Fibroblast of skin of scalp (primary cell): ENCODE results near the gene IDS.
"Not testable (repeated sequence)": the region's sequence is repeated elsewhere in the genome, so short reads cannot be mapped to it uniquely, and the experiment has no call there.

Experiments used
- DNase-seq: peaks from one replicate; pipeline ENCODE4 v3.0.0-alpha.2; 2013

IDS gene

DNA sequence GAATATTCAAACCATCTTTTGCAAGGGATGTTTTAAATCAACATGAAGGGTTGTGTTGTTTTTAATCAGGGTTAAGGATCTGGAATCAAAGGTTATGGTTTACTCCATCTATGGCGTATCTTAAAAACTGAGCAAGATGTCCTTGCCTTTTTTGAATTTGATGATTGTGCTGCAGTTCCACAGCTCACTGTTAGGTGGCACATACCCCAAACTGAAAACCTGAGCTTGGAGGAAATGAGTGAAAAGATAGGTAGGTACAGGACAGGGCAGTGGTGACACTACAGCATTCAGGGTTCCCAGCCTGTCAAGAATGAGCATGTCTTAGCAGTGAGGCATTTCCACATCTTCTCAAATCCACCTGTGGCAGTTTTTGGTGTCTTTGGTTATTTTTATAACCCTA lies 22.6 kb upstream of the IDS start:
- peak; percentile 21 for DNase-seq

DNA sequence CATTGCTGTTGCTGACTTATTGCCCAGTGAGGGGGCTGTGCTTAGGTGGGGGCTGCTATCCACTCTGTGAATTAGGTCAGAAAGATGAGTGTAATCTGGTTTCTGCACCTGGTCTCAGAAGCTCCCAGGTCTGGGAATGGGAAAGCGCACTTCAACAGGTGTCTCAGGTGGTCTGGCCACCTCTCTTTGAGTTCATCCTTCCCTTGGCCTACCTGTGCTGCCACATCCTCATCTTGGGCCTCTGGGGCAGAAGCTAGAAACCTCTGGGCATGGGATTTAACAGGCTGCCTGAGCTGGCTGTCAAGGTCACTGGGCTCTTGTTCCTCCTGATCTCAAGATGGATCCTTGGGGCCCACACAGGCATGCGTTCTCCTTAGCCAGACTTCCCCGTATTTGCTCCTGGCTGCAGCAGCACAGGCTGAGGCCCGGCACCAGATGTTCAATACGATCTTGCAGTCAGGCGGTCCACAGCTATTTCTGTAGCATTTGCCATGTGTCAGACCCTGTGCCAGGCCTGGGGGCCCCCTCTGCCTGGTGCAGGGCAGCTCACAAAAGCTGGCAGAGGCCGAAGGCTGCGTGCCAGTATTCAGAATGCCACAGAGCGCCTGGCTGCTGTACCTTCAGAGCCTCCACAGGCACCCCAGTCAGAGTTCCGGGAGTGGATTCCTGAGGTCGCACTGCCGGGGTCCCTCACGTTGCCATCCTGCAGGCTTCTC lies 21.4 kb upstream of the IDS start:
- DNase-seq = not testable (repeated sequence)

DNA sequence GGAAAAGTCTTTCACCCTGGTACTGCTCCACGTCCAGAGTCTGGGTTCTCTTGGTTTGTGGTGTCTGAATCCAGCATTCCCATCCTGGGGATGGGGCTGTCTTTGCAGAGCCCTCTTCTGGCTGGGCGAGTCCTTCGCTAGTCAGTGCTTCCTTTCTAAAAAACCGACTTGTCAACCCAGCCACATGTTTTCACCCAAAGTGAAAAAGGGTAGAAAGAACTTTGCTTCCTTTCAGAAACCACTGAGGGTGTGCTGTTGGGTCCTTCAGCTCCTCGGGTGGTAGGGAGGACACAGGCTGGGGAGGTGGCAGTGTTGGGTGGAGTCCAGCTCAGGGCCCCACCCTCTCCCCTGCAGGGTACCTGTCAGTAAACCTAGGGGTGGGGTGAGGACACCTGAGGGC lies 20.8 kb upstream of the IDS start:
- DNase-seq = not testable (repeated sequence)

DNA sequence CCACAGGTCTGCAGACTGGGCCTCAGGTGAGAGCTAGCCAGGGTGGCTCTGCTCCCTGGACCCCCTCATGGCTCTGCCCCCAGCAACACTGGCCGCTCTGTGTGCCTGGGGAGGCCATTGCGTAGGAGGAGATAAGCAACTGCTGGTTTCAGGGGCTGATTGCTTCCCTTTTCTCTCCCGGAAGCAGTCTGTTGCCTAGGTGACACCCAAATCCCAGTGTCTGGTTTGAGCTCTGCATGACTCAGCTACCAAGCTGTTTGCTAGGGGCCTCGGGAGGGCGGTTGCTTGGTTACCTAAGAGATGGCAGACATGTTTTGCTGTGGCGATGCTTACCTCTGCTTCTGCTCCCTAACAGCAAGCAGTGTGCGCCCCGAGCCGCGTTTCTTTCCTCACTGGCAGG lies 20.3 kb upstream of the IDS start:
- peak; percentile 63 for DNase-seq

DNA sequence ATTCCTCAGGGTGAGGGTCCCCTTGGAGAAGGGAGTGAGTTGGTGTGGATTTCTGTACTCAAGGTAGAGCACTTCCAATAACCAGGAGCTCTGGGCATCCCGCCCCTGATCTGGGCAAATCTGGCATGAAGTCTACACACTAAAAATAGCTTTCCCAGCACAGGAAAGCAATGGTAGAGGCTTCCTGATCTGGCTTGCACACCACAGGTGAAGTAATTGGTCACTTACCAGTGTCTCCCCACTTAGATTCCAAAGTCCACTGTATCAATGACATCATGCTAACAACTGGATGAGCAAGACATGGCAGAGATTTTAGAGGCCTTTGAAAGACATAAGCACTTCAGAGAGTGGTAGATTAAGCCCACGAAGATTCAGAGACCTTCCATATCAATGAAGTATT lies 17.8 kb upstream of the IDS start:
- DNase-seq = no peak

DNA sequence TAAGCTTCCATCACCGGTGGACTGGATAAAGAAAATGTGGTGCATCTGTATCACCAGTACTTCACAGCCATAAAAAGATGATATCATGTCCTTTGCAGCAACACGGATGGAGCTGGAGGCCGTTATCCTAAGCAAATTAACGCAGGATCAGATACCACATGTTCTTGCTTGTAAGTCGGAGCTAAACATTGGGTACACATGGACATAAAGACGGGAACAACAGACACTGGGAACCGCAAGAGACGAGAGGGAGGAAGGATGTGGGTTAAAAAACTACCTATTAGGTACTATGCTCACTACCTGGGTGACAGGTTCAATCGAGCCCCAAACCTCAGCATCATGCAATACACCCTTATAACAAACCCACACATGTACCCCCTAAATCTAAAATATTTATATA lies 16.3 kb upstream of the IDS start:
- DNase-seq = no peak

DNA sequence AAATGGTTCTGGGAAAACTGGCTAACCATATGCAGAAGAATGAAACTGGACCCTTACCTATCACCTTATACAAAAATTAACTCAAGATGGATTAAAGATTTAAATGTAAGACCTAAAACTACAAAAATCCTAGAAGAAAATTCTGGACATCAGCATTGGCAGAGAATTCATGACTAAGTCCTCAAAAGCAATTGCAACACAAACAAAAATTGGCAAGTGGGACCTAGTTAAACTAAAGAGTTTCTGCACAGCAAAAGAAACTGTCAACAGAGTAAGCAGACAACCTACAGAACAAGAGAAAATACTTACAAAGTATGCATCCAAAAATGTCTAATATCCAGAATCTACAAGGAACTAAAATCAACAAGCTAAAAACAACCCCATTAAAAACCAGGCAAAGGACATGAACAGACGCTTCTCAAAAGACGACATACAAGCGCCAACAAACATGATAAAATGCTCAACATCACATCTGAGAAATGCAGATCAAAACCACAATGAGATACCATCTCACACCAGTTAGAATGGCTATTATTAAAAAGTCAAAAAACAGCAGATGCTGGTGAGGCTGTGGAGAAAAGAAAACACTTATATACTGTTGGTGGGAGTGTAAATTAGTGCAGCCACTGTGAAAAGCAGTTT lies 15.7 kb upstream of the IDS start:
- not testable (repeated sequence) for DNase-seq

DNA sequence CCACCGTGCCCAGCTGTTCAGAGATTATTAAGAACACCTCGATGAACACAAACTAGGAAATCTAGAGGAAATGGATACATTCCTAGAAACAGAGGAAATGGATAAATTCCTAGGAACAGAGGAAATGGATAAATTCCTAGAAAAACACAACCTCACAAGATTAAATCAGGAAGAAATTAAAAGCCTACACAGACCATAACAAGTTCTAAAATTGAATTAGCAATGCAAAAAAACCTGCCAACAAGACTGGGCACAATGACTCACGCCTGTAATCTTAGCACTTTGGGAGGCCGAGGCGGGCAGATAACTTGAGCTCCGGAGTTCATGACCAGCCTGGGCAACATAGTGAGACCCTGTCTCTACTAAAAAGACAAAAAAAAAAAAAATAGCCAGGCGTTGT lies 13.1 kb upstream of the IDS start:
- no peak for DNase-seq

DNA sequence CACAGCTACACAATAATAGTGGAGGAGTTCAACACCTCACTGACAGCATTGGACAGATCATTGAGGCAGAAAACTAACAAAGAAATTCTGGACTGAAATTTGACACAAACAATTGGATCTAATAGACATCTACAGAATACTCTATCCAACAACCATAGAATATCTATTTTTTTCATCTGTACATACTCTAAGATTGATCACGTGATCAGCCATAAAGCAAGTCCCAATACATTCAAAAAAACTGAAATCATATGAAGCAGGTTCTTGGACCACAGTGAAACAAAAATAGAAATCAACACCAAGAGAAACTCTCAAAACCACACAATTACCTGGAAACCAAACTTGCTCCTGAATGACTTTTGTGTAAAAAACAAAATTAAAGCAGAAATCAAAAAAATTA lies 12.2 kb upstream of the IDS start:
- DNase-seq = no peak

DNA sequence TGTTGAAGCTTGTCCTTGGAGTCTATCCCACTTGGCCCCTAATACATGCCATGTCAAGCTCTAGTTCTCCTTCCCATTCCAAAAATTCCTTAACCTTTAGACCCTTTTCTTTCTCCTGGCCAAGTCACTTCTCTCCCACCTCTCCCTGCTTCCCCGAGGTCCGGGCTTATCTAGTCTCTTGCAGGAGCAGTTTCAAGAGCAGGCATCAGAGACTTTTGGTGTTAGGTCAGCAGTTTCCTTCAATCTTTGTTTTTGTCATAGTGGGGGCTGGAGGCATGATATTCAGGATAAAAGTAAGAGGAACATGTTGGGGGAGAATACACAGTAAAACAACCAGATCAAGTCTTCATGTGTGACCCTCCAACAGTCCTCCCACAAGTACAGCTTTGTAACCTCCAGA lies 11.5 kb upstream of the IDS start:
- no peak for DNase-seq

DNA sequence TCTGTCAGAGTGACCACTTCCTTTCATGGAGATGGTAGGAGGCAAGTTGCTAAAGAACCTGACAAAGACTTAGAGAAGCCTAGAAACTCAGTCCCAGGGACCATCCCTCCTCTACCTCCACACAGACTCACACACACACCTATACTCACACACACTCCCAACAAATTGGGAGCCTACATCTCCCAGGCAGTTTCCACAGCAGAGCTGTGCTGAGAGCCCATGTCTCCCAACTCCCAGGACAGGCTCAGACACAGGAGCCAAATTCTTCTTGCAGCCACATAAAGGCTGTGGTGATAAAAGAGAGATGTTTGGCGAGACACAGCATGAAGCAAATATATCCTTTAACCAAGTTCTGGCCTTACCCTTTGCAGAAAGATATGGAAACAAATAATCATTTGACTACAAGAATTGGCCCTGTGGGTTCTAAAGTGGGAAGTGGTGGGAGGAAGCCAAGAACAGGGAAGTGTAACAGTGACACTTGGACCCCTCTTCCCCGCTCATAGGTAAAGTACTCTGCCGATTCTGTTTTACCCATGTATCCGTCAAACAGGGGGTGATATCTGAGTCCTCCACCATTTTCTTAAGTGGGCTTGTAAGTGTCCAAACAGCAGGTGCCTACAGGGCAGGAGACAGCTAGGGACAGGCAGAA lies 11.0 kb upstream of the IDS start:
- DNase-seq = no peak

DNA sequence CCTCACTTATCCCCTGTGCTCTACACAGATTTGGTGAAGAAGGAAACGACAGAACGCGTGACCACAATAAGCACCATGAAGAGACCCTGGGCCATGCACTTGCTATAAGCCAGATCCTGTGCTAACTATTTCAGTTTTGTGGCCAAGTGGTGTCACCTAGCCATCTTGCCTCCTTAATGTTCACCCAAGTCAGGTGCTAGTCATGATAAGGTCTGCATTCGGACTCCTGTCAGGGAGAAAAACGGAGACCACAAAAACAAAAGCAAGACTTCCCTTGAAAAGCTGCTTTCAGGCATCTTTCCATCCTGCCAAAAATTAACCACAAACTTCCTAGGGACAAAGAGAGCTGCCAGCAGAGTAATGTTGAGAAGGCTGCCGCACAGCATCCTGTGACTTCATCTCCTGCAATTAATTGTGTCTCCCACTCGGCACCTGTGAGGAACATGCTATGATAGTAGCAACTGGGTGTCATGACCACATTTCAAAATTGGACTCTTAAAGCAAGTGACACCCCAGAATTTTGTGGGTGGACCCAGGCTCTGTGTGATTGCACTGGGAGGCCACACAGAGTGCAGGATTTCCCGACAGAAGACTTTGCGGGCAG lies 8.8 kb upstream of the IDS start:
- no peak for DNase-seq

DNA sequence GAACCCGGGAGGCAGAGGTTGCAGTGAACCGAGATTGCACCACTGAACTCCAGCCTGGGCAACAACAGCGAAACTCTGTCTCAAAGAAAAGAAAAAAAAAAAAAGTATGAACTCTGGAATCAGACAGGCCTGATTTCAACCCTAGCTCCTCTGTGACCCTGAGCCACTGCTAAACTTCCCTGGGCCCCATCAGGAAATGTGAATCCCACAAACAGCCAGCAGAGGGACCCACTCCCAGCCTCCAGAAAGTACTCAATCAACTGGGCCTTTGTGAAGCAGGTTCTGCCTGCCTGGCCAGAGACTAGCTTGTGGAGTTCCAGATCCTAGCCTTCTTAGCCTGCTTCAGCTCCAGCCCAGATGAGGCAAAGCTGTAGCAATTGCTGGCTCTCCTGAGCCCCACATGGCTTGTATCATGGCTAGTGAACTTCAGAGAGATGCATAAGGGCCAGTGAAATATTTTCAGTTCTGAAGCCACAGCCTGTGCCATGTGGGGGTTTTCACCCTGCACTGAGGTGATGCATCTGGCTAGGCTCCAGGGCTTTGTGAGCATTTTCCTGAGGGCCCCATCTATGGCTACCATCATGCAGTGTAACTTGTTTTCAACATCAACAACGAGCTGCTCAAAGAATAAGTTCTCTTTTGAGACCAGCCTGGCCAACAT lies 7.2 kb upstream of the IDS start:
- DNase-seq = peak; percentile 41

DNA sequence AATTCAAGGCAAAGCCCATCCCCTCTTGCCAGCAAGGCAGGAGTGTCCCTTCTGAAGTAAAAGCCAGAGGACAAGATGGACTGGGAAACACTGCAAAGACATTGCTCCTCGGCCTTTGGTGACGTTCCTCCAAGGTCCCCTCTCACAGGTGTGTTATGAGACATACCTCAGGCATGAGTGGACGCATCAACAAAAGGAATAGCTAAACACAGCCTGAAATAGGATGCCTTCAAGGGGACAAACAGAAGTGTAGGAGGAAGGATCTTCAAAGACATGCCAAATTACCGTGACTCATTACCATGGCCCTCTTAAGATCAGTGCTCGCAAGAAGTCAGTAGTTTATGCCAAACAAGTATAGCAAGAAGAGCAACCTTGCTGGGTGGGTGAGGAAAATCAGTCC lies 6.0 kb upstream of the IDS start:
- no peak for DNase-seq

DNA sequence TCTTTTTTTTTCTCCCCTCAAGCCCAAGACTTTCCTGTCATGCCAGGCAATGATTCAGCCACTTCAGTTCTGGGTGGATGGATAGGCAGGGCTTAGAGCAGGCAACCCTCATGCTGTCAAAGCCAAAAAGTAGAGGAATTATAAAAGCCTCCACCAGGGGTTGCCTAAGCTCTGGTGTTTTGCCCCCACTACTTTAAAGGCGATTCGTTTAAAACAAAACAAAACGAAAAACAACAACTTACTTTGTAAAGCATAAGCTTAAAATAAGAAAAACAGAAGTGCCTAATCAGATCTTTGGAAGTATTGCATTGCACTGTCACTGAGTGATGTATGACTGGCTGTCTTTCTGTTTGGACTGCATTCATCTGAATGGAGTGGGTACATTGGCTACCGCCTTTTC lies 5.3 kb upstream of the IDS start:
- no peak for DNase-seq

DNA sequence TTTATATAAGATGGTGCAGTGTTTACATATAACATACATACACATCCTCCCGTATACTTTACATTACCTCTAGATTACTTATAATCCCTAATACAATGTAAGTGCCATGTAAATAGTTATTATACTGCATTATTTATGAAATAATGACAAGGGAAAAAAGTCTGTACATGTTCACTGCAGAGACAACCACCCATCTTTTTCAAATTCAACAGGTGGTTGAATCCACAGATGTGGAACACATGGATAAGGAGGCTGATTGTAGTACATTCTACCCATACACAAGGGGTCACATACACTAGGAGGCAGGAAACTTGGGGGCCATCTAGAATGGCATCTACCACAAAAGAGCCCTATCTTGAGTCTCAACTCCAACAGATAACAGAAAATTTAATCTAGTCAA lies 3.4 kb upstream of the IDS start:
- no peak for DNase-seq

DNA sequence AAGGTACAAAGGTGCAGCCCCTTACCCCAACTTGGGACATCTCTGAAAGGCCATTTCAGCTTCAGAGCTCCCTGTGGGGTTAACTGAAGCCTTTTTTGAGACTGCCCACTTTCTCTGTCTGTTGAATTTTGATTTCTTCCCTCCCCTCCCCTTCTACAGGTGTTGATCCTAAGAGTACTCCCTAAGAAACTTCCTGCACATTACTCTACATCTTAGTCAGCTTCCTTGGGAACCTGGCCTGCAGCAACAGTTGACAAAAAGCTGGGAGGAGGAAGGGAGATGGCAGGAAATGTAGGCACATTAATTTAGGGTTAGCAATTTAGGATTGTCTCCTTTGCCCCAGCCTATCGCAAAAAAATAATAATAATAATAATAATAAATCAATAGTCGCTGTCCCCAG lies 1.2 kb upstream of the IDS start:
- no peak for DNase-seq

DNA sequence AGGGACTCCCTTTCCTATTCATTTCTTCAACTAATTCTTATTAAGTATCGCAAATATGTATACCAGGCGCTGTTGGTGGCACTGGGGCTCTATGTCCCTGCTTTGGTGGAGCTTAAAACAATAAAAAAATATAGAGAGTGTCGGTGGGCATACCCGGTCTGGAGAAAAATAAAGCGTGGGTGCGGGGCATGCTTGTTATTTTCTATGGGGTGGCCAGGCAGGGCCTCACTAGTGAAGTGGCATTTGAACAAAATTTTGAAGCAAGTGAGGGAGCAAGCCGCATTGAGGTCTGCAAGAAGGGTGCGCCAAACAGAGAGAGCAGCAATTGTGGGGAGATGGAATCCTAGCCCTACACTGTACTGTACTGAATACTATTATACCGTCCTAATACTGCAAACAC lies 565 bp upstream of the IDS start:
- DNase-seq = no peak

DNA sequence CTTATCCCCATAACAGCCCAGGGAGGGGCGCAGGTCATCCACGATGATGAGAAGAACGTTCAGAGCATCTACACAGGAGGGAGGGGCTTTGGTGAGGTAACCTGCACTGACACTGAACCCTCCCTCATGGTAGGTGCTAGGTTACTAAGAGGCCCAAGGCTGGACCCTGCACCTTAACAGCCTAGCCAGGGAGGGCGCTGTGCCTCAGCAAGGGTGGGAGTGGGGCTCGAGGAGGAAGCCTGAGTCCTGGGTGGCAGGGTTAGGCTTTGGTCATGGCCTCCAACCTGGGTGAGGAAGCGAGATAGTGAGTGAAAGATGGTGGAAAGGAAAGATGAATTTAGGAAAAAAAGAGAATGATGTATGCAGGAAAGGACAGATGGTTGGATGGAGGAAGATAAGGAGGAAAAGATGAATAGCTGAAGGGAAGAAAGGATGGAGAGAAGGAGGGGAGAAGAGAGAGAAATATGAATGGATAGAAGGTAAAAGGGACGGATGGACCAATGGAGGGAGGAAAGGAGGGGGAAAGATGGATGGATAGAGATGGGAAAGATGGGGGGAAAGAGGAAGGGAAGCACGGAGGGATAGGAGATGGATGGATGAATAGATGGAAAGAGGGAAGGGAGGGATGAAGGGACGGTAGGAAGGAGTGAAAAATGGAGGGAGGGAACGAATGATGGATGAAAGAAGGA lies 736 bp downstream of the IDS start:
- no peak for DNase-seq

DNA sequence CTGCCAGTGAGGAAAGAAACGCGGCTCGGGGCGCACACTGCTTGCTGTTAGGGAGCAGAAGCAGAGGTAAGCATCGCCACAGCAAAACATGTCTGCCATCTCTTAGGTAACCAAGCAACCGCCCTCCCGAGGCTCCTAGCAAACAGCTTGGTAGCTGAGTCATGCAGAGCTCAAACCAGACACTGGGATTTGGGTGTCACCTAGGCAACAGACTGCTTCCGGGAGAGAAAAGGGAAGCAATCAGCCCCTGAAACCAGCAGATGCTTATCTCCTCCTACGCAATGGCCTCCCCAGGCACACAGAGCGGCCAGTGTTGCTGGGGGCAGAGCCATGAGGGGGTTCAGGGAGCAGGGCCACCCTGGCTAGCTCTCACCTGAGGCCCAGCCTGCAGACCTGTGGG lies 1.7 kb downstream of the IDS start:
- DNase-seq = peak; percentile 58

DNA sequence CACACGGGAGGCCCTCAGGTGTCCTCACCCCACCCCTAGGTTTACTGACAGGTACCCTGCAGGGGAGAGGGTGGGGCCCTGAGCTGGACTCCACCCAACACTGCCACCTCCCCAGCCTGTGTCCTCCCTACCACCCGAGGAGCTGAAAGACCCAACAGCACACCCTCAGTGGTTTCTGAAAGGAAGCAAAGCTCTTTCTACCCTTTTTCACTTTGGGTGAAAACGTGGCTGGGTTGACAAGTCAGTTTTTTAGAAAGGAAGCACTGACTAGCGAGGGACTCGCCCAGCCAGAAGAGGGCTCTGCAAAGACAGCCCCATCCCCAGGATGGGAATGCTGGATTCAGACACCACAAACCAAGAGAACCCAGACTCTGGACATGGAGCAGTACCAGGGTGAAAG lies 2.2 kb downstream of the IDS start:
- not testable (repeated sequence) for DNase-seq

DNA sequence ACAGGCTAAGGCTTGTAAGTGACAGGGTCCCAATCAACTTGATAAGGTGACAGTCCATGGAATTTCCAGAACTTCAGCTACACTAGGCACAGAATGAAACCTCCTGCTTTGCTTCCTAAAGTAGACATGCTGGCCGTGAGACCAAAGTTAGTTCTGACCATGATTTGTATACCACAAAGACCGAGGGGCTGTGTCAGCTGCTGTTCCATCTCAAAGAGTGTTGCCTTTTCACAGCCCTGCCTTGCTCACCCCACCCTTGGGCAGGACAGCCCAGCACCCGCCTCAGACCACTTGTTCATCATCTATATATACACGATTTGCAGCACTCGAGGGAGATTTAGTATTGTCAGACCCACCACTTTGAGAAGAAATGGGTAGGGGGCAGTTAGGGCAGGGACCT lies 5.3 kb downstream of the IDS start:
- DNase-seq = no peak

DNA sequence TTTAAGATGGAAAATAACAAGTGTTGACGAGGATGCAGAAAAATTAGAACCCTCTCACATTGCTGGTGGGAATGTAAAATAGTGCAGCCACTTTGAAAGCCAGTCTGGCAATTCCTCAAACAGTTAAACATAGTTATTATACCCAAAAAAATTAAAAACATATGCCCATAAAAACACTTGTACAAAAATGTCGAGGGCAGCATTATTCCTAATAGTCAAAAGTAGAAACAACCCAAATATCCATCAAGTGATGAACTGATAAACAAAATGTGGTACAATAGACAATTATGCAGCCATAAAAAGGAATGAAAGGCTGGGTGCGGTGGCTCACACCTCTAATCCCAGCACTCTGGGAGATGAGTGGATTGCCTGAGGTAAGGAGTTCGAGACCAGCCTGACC lies 6.3 kb downstream of the IDS start:
- DNase-seq = no peak
